Hematopoietic multipotent progenitor cell treated with erythropoietin and hydrocortisone succinate and interleukin-3 and kit ligand, for 8 days (in vitro differentiated cells): ENCODE data around the gene DDX56.
A peak's percentile ranks its signal among the peaks of the same experiment; 100 is the strongest.
"Not testable (repeated sequence)": the region's sequence is repeated elsewhere in the genome, so short reads cannot be mapped to it uniquely, and the experiment has no call there.

ENCODE experiments used
- DNase-seq: peaks from one replicate; pipeline ENCODE4 v3.0.0-alpha.2; 2015

Gene DDX56, protein sequence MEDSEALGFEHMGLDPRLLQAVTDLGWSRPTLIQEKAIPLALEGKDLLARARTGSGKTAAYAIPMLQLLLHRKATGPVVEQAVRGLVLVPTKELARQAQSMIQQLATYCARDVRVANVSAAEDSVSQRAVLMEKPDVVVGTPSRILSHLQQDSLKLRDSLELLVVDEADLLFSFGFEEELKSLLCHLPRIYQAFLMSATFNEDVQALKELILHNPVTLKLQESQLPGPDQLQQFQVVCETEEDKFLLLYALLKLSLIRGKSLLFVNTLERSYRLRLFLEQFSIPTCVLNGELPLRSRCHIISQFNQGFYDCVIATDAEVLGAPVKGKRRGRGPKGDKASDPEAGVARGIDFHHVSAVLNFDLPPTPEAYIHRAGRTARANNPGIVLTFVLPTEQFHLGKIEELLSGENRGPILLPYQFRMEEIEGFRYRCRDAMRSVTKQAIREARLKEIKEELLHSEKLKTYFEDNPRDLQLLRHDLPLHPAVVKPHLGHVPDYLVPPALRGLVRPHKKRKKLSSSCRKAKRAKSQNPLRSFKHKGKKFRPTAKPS

DNA sequence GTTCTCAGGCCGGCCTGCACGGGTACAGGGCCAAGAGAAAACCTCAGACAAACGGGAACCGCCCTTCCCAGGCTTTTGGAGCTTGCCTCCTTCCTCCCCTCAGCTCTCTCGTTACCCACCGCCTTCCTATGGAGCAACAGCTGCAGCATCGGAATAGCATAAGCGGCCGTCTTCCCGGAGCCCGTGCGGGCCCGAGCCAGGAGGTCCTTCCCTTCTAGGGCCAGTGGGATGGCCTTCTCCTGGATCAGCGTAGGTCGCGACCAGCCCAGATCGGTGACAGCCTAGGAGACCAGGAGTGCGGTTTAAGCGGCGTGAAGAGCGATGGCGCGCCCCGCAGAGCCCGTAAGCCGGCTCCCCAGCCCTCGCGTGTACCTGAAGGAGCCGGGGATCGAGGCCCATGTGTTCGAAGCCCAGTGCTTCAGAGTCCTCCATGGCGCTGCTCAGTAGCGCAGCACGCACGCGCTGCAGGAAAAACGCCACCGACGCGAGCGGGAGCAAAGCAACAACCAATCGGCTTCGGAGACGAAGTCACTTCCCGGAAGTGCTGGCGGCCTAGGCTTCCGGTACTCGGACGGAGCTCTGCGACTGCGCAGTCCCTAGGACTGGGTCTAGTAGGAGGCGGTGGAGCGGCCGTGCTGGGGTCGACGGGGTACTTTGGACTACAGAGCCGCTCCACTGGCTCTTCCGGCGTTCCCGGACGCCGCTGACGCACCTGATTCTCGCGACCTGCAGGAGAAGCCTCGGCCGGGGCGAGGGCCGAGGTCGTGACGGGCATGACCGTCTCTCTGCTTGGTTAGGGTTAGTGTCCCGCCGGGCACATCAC, at the start of gene DDX56:
TSS of gene DDX56 (minus strand) at position 445 of the 823 bp plus-strand sequence. CDS start at position 432, 13 bp downstream.
- DNase-seq, result peak; percentile 96

GRCh38 chr7:44622342-44623151, 48.8 kb upstream of the DDX56 start:
- no peak for DNase-seq

- no peak for DNase-seq
Measured at GRCh38 chr7:44621750-44622103, 48.0 kb upstream of the DDX56 start.

DNA sequence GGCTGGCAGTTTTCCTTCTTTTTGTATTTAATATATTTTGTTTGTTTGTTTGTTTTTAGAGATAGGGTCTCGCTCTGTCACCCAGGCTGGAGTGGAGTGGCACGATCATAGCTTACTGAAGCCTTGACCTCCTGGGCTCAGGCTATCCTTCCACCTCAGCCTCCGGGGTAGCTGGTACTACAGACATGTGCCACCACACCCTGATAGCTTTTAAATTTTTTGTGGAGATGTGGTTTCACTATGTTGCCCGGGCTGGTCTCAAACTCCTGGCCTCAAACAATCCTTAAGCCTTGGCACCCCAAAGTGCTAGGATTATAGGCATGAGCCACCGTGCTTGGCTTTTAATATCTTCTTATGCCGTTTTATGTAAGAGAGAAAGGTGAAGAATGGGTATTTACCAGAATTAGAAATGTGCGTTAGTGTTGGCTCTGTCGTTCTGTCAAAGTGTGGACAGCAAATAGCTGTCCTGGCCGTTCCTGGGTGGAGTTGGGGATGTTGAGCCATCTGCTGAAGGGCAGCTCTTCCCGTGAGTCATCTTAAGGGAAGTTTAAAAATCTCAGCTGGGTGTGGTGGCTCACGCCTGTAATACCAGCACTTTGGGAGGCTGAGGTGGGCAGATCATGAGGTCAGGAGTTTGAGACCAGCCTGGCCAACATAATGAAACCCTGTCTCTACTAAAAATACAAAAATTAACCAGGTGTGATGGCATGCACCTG, 47.5 kb upstream of the DDX56 start:
- no peak for DNase-seq

DNA sequence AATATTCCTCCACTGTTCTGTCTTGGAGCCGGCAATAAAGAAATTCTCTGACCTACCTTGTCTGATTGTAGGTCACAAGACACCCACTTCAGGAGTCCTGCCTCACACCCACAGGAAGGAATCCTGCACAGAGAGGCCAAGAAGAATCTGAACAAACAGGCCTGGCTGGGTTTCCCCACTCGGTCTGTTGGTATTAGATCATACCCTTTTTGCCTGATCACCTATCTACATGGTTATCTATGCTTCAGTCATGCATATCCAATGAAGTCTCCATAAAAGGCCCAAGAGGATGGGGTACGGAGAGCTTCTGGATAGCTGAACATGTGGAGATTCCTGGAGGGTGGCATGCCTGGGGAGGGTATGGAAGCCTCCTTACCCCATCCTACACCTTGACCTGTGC, 45.0 kb upstream of the DDX56 start:
- DNase-seq, result no peak

GRCh38 chr7:44618045-44618444, 44.3 kb upstream of the DDX56 start:
- DNase-seq, result no peak

- DNase-seq, result no peak
Measured at GRCh38 chr7:44617225-44617890, 43.6 kb upstream of the DDX56 start.

DNA sequence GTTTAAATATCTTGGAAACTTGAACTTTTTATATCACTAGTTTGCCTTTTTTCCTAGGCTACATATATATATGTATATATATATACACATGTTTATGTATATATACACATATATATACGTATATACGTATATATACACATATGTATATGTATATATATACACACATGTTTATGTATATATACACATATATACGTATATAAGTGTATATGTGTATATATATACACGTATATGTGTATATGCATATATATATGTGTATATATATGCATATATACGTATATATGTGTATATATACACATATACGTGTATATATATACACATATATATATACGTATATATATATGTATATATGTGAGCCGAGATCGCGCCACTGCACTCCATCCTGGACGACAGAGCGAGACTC, 42.8 kb upstream of the DDX56 start:
- DNase-seq, result no peak

DNA sequence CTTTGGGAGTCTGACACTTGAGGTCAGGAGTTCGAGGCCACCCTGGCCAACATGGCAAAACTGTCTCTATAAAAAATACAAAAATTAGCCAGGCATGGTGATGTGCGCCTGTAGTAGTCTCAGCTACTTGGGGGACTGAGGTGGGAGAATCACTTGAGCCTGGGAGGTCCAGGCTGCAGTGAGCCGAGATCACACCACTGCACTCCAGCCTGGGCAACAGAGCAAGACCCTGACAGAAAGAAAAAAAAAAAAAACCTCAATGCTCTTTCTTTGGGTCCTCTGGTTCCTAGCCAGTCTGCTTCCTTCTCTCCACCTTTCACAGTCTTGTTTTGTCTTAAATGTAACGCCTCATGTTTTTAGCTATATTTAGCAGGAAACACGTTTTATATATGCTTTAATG, 42.1 kb upstream of the DDX56 start:
- DNase-seq, result no peak

- no peak for DNase-seq
Measured at GRCh38 chr7:44615149-44615611, 41.5 kb upstream of the DDX56 start.

DNA sequence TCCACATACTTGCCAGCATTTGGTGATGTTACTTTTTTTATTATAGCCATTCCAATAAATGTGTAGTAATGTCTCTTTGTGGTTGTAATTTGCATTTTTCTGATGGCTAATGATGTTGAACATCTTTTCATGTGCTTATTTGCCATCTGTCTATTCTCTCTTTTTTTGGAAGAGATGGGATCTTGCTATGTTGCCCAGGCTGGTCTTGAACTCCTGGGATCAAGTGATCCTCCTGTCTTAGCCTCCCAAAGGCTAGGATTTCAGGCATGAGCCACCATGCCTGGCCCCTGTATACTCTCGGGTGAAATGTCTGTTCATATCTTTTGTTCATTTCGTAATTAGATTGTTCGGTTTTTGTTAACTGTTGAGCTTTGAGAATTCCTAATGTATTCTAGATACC, 36.1 kb upstream of the DDX56 start:
- DNase-seq, result no peak

DNA sequence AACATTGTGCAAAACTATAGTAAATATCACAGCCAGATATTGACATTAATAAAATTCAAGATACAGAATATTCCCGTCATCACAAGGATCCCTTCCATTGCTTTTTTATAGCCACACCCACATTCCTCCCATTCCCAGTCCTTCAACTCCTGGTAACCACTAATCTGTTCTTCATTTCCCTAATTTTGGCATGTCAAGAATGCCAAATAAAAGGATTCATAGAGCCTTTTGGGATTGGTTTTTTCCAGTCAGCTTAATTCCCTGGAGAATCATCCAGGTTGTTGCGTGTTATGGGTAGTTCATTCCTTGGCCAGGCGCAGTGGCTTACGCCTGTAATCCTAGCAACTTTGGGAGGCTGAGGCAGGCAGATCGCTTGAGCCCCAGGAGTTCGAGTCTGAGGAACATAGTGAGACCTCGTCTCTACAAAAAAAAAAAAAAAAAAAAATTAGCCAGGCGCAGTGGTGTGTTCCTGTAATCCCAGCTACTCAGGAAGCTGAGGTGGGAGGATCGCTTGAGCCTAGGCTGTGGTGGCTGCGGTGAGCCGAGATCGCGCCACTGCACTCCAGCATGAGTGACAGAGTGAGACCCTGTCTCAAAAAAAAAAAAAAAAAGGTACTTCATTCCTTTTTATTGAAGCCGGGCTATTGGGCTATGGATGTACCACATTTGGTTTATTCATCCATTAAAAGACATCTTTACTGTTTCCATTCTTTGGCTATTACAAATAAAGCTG, 35.4 kb upstream of the DDX56 start:
- no peak for DNase-seq

DNA sequence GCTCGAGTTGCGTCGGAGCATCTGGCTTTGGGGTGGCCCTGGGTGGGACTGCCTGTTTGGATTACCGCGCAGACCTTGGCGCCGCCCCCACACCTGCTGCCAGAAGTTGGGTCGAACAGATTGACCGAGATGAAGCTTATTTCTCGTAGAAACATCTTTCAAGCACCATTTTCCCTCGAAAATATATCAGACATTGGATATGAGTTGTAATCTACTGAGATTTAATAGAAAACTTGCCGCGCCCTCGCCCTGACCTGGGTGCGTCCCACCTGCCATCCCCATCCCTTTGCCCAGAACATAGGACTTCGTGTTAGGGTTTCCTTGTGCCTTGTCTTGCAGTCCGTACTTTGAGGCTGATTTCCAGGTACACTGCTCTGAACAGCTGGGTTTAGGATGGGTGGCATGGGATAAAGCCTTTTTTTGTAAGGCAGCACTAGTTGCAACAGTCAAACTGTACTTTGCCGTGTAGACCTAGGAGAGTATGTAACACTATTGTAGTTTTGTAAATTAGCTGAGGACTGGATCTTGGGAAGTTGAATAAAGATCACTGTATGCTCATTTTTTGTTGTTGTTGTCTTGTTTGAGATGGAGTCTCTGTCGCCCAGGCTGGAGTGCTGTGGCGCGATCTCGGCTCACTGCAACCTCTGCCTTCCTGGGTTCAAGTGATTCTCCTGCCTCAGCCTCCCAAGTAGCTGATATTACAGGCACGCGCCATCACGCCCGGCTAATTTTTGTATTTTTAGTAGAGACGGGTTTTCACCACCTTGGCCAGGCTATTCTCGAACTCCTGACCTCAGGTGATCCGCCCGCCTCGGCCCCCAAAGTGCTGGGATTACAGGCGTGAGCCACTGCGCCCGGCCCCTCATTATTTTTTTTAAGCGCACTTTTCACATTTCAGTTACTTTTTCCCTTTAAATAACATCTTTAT, 33.7 kb upstream of the DDX56 start:
- no peak for DNase-seq

DNA sequence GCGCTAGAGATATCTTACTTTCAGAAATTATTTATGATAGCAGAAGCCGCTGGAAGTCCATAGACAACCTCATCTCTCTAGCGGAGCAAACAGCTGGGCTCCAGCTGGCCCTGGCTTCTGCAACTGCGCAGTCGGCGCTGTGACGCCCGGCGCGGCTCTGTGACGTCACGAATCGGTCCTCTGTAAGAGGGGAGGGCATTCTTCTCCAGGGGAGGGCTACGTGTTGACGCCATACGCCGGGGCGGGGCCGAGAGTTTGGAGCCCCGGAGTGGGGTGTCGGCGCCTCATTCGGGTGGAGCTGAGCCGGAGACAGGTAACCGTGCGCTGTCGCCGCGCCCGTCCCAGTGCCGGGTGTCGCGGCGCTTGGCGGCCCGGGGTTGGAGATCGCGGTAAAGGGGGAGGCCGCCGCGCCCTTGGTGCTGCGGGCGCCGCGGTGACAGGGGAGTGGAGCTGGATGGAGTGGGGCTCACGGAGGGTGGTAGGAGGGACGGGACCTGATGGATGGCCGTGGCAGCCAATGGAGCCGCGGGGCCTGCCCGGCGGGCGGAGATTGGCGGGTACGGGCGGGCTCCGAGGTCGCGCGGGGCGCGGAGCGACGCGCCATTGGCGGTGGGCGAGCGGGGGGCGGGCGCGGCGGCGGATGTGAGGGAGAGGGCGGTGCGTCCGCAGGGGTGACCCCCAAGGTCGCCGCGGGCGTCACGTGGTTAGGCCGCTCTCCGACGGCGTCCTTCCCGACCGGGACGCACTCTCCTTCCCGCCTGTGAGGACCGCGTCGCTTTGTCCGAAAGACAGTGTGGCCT, 32.8 kb upstream of the DDX56 start, which contains the start of gene OGDH:
TSS of gene OGDH (plus strand) at position 287 of the 800 bp plus-strand sequence. CDS start 17,717 bp downstream, outside the sequence.
- peak; percentile 98 for DNase-seq

- no peak for DNase-seq
Measured at GRCh38 chr7:44604941-44605340, 31.2 kb upstream of the DDX56 start.

DNA sequence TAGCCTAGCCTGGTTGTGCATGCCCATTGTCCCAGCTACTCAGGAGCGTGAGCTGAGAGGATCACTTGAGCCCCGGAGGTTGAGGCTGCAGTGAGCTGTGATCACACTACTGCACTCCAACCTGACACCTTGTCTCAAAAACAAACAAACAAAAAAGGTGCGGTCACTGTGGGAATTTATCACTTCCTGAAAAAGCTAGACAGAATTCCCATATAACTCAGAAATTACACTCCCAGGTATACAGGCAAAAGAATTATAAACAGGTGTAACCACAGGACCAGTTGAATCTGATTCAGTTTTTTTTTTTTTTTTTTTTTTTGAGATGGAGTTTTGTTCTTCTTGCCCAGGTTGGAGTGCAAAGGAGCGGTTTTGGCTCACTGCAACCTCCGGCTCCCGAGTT, 29.5 kb upstream of the DDX56 start:
- DNase-seq, result no peak

- DNase-seq, result no peak
Measured at GRCh38 chr7:44602576-44602910, 28.8 kb upstream of the DDX56 start.

- DNase-seq, result no peak
Measured at GRCh38 chr7:44599222-44599621, 25.5 kb upstream of the DDX56 start.

GRCh38 chr7:44597181-44597580, 23.5 kb upstream of the DDX56 start:
- not testable (repeated sequence) for DNase-seq
